GM10266 (cell line): Measurements from ENCODE around the gene GPR158.

Experiments used
- DNase-seq: peaks from one replicate; pipeline ENCODE4 v3.0.0; 2012; ENCODE audit errors: extremely low spot score
- TF ChIP-seq, protein P1 (sequence below): IDR thresholded peaks from 2 replicates; pipeline ENCODE4 v1.5.1; 2012; ENCODE audit warnings: mild to moderate bottlenecking, low read depth; ENCODE audit not compliant: control insufficient read depth, insufficient read depth; ENCODE audit errors: missing control alignments

GPR158 gene

DNA sequence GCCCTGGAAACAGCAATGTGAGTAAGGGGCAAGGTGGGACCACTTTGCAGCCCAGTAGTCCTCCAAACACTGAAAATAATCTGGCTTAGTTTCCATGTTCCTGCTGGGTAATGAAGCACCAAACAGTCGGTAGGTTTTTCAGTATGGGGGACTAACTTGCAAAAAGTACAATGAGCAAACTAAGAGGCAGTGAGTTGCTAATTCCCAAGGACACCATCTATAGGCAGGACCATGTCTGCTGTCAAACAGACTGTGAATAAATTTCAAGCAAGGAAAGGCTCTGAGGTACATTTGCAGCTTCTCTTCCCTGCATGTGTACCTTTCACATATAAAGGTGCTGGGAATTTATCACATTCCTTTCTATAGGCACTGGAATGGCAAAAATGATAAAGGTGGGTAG is 327.7 kb downstream of the GPR158 start:
- TF ChIP-seq, protein P1, sequence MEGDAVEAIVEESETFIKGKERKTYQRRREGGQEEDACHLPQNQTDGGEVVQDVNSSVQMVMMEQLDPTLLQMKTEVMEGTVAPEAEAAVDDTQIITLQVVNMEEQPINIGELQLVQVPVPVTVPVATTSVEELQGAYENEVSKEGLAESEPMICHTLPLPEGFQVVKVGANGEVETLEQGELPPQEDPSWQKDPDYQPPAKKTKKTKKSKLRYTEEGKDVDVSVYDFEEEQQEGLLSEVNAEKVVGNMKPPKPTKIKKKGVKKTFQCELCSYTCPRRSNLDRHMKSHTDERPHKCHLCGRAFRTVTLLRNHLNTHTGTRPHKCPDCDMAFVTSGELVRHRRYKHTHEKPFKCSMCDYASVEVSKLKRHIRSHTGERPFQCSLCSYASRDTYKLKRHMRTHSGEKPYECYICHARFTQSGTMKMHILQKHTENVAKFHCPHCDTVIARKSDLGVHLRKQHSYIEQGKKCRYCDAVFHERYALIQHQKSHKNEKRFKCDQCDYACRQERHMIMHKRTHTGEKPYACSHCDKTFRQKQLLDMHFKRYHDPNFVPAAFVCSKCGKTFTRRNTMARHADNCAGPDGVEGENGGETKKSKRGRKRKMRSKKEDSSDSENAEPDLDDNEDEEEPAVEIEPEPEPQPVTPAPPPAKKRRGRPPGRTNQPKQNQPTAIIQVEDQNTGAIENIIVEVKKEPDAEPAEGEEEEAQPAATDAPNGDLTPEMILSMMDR: no peak
- no peak for DNase-seq

DNA sequence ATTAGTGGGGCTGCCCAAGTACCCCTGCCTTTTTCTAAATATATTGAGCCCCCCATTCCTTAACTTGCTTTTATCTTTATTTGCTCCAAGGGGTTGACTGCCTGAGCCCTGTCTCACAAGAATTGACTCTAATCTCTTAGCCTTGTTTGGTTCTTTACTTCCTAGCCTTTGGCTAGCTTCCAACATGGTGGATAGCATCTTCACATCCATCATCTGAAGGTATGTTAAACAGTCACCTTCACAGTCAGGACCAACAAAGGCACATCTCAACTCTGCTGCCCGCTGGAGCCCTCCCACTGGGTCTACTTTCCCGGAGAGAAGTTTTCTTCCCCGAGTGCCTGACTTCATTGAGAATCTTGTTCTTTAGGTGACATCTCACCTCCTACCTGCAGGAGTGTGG is 329.5 kb downstream of the GPR158 start:
- TF ChIP-seq, protein P1: no peak
- DNase-seq: no peak

DNA sequence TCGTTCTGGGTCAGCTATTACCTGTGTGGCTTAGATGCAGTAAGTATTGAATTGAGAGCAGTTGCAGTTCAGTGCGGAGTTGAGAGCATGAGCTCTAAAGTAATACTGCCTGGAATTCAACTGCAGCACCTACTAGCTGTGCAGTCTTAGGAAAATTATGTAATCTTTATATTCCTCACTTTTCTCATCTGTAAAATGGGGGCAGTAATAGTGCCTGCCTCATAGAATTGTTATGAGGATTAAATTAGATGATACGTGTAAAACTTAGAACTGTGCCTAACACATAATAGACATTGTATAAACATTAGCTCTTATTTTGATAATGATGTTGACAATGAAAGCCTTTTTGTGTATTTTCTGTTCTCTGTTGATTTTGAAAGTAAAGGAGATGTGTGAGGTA is 330.0 kb downstream of the GPR158 start:
- DNase-seq: no peak
- TF ChIP-seq, protein P1: no peak

DNA sequence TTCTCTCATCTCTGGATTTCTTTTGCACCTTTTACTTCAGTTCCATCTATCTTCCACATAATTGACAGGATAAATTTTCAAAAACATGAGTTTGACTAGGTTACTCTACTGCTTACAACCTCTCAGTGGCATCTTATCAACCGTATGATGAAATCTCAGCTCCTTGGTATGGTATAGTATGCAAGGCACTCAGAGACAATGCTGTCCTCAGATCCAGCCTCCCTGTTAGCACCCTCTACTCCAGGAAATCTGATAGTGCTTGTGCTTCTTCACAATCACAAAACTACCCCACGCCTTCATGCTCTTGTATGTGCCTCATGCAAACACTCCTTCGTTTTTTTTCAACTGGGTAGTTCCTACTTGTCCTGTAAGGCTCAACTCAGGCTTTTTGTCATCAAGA is 330.7 kb downstream of the GPR158 start:
- TF ChIP-seq, protein P1: no peak

DNA sequence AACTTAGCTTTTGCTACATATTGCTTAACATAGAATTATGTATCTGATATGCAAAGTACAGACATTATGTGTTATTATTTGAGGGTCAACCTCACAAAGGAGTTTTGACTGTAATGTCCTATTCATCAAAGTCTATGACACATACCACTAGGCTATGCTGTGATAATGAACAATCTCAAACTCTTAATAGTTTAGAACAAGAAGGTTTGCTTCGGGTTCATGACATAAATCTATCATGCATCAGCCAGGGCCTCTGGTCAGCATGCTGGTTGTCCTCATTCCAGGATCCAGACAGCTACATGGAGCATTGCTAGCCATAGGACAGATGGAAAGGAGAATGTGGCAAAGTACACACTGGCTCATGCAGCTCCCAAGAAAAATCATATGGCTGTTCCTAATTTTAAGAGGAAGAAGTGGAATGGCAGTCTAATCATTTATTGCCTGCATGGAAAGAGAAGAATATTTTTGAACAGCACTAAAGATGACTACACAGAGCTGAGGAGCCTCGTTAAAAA is 332.1 kb downstream of the GPR158 start:
- DNase-seq: no peak
- TF ChIP-seq, protein P1: no peak

More for the DNA sequence above, 330.7 kb downstream of the GPR158 start:
- no peak for DNase-seq

DNA sequence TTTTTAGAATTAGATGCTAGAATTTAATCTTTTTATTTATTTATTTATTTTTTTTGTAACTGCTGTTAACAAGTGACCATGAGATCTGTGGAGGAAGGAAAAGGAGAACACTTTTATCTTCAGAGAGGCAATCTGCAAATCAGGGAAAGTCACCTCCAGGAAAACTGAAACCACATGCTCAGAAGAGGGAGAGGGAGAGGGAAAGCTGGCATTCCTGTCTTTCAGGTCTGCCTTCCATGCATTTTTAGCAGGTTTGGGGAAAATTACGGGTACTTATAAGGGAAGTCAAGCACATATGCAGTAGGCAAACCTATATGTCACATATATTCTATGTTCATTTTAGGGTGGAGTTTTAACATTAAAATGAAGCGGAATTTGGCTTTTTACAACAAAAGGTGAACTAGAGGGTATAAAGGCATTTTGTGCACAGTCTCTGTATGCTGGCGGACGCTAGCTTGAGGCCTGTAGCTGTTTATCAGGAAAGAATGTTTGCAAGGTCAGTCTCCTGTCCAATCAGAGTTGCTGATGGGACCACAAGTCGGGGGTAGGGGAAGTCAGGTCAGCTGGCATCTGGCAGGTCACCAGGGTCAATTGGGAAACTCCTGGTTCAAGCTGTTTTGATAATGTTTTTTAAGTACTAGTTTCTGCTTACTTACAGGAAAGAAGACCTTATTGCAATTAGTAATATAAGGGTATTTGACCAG is 333.5 kb downstream of the GPR158 start:
- TF ChIP-seq, protein P1: no peak
- DNase-seq: no peak

DNA sequence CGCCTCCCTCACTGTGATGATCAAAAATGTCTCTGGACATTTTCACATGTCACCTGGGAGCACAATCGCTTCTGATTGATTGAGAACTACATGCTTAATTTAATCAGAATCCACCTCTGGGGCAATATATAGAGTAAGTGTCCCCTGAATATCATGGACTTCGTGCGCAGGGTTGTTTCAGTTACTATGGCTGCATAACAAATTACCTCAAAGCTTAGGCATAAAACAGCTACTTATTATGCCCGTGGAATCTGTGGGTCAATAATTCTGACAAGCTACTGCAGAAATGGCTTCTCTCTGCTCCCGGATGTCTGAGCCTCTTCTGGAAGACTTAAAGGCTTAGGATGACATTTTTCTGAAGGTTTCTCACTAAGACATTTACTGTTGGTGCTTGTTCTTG is 334.4 kb downstream of the GPR158 start:
- DNase-seq: no peak
- TF ChIP-seq, protein P1: no peak
